Hematopoietic multipotent progenitor cell (in vitro differentiated cells): Measurements from ENCODE around the gene SLC30A10. TPM values are rescaled to one million over a fixed set of nuclear protein-coding genes. Genes with fewer than 3 reads are reported as not detected.
A peak's percentile ranks its signal among the peaks of the same experiment; 100 is the strongest.
"Not testable (repeated sequence)": the region's sequence is repeated elsewhere in the genome, so short reads cannot be mapped to it uniquely, and the experiment has no call there.

Source experiments
- DNase-seq, 3 donors: peaks; one replicate each; pipeline ENCODE4 v3.0.0-alpha.2; 2011 to 2015; ENCODE audit warnings: low read depth in 2 of 3, low spot score in 2 of 3
- total RNA-seq: library from RNA; depleted of rRNA; stranded (reverse); fragments of >200 nt; gene quantifications from one replicate; pipeline ENCODE4 v1.2.3, GENCODE V29; 2012

Gene SLC30A10
- total RNA-seq, 1 donor: not detected

GRCh38 chr1:219931033-219931432, 2.7 kb upstream of the SLC30A10 start:
- DNase-seq: no peak

GRCh38 chr1:219928791-219929118, 398 bp upstream of the SLC30A10 start:
- DNase-seq: no peak

GRCh38 chr1:219927298-219927955, 930 bp downstream of the SLC30A10 start:
- peak in 2 of 3 donors; percentile 3 to 9 for DNase-seq

GRCh38 chr1:219926363-219926998, 1.9 kb downstream of the SLC30A10 start:
- DNase-seq: no peak

- no peak for DNase-seq
These were observed 4.0 kb downstream of the SLC30A10 start for GRCh38 chr1:219924342-219924741.

GRCh38 chr1:219917851-219918466, 10.4 kb downstream of the SLC30A10 start:
- no peak for DNase-seq

GRCh38 chr1:219917281-219917680, 11.1 kb downstream of the SLC30A10 start:
- DNase-seq: no peak

- no peak for DNase-seq
These were observed 12.1 kb downstream of the SLC30A10 start for GRCh38 chr1:219916257-219916656.

GRCh38 chr1:219913005-219913770, 15.2 kb downstream of the SLC30A10 start:
- DNase-seq: no peak

GRCh38 chr1:219910716-219911115, 17.6 kb downstream of the SLC30A10 start:
- DNase-seq: no peak

GRCh38 chr1:219909476-219909875, 18.9 kb downstream of the SLC30A10 start:
- DNase-seq: no peak

GRCh38 chr1:219908170-219908569, 20.2 kb downstream of the SLC30A10 start:
- DNase-seq: no peak

- DNase-seq: no peak
These were observed 20.6 kb downstream of the SLC30A10 start for GRCh38 chr1:219907772-219908070.

GRCh38 chr1:219906924-219907771, 21.2 kb downstream of the SLC30A10 start:
- peak in 2 of 3 donors; percentile 43 to 70 for DNase-seq

GRCh38 chr1:219906565-219906923, 21.8 kb downstream of the SLC30A10 start:
- not testable (repeated sequence) for DNase-seq

GRCh38 chr1:219905524-219905923, 22.8 kb downstream of the SLC30A10 start:
- no peak for DNase-seq

- no peak for DNase-seq
These were observed 23.4 kb downstream of the SLC30A10 start for GRCh38 chr1:219904934-219905333.

- no peak for DNase-seq
These were observed 24.9 kb downstream of the SLC30A10 start for GRCh38 chr1:219903353-219903871.

- no peak for DNase-seq
These were observed 25.4 kb downstream of the SLC30A10 start for GRCh38 chr1:219902951-219903350.

- no peak for DNase-seq
These were observed 27.5 kb downstream of the SLC30A10 start for GRCh38 chr1:219900882-219901281.

GRCh38 chr1:219900201-219900600, 28.2 kb downstream of the SLC30A10 start:
- DNase-seq: no peak
